C1 segment of cervical spinal cord (tissue), 14 donors: Measurements from ENCODE around the gene FOXK1.
A peak's percentile ranks its signal among the peaks of the same experiment; 100 is the strongest.
"Not testable (repeated sequence)": the region's sequence is repeated elsewhere in the genome, so short reads cannot be mapped to it uniquely, and the experiment has no call there.

ENCODE experiments used
- DNase-seq, 14 donors: peaks; one replicate each; lab custom pipeline; 2025; lab: John Stamatoyannopoulos, UW

The FOXK1 gene

GRCh38 chr7:4667776-4668509, 14.2 kb upstream of the FOXK1 start:
- DNase-seq = no peak

DNA sequence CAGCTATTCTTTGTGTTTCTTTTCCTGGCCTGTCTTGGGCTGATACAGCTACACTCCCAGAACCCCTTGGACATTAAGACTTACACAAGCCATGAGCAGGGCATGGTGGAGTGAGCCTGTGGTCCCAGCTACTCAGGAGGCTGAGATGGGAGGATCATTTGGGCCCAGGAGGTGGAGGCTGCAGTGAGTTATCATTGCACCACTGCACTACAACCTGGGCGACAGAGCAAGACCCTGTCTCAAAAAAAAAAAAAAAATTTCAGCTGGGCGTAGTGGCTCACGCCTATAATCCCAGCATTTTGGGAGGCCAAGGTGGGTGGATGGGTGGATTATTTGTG, 13.6 kb upstream of the FOXK1 start:
- no peak for DNase-seq

GRCh38 chr7:4670791-4671190, 11.3 kb upstream of the FOXK1 start:
- DNase-seq = no peak

DNA sequence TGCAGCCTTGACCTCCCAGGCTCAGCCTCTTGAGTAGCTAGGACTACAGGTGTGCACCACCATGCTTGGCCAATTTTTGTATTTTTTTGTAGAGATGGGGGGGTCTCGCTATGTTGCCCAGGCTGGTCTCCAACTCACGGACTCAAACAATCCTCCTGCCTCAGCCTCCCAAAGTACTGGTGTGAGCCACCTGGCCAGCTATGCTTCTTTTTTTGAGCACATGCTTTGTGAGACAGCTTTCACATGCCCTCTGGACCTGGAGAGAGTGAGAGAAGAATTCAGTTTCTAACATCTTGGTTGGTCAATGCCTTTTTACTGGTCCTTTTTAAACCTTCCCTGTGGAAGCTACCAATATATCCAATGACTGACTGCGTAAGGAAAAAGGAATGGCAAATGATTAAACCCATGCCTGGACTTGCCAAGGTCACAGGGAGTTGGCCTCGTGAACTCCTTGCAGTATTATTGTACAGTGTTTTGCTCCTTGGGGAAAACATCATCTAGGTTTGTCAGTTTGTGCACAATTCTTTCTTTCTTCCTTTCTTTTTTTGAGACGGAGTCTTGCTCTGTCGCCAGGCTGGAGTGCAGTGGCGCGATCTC, 6.2 kb upstream of the FOXK1 start:
- DNase-seq = no peak

DNA sequence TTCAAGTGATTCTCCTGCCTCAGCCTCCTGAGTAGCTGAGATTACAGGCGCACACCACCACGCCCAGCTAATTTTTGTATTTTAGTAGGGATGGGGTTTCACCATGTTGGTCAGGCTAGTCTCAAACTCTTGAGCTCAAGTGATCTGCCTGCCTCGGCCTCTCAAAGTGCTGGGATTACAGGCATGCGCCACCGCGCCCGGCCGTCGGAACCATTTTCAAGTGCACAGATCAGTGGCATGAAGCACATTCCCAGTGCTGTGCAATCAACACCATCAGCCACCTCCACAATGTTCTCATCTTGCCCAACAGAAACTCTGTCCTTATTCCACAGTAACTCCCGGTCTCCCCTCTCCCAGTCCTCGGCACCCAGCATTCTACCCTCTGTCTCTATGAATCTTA, 4.6 kb upstream of the FOXK1 start:
- DNase-seq = not testable (repeated sequence)

GRCh38 chr7:4681218-4681851, 760 bp upstream of the FOXK1 start:
- DNase-seq = no peak

GRCh38 chr7:4682621-4683042, 537 bp downstream of the FOXK1 start:
- DNase-seq = peak in 4 of 14 donors; percentile 17 to 58 (median 38)

- peak in 3 of 14 donors; percentile 11 to 54 (median 24) for DNase-seq
Observed at GRCh38 chr7:4683043-4683883, 1.2 kb downstream of the FOXK1 start.

DNA sequence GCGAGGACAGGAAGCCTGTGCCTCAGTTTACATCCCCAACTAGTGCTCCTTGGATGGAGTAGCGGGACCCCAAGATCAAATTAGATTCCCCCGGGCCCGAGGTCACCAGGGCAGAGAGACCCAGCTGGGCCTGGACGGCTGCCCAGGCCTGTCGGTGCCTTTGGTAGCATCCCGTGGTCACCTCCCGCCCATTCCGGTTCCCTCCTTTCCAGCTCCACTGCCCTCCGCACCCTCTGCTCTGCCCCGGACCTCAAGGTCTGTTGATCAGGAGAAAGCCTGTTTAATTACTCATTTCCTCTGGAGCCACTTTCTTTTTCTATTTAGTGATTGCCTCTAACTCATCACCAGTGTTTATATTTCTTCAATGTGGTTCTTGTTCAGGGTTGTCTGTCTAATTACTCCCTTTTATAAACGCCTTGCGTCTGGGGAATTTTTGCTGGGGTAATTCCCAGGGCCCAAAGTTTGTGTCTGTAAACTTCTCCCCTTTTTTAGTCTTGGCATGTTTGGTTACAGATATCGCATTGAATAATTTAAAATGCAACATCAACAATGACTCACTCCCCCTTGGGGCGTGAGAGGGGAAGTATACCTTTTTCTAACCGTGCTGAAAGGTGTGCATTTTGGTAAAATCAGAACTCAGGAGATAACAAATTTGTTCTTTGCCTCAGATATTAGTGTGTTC, 1.9 kb downstream of the FOXK1 start:
- DNase-seq = peak in 8 of 14 donors; percentile 23 to 63 (median 43)

GRCh38 chr7:4684846-4685245, 2.8 kb downstream of the FOXK1 start:
- DNase-seq = no peak

GRCh38 chr7:4685676-4686075, 3.6 kb downstream of the FOXK1 start:
- DNase-seq = not testable (repeated sequence)

GRCh38 chr7:4687956-4688355, 5.9 kb downstream of the FOXK1 start:
- no peak for DNase-seq

DNA sequence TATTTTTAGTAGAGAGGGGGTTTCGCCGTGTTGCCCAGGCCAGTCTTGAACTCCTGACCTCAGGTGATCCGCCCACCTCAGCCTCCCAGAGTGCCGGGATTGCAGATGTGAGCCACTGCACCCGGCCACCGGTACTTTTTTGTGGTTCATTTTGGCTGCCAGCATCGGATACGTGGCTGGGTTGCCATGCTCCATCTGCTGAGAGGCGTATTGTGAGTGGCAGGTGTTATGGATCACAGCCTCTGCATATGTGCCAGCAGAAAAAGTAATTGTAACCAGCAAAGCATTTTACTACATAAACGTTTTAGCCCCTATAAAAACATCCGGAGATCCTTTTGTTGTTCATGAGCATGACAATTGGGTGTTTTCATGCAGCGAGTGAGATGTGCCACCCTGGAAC, 7.1 kb downstream of the FOXK1 start:
- DNase-seq = no peak

DNA sequence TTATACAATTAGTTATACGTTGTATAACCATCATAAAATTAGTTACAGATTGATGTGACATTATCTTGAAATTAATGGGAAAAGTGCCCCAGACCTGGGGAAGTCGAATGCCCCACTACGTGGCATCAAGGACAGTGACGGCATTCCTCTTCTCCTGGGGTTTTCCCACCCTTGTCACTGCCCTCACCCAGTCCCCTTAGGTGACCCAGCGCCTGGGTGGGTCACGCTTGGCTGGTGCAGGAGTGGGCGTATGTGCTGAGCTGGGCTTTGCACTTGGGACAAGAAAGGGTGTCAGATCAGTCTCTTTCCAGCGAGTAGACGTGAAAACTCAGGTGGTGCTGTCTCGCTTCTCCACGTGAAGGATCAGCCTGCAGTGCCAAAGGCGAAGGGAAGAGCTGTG, 7.6 kb downstream of the FOXK1 start:
- no peak for DNase-seq

GRCh38 chr7:4690953-4691856, 9.1 kb downstream of the FOXK1 start:
- DNase-seq = no peak

- DNase-seq = no peak
Observed at GRCh38 chr7:4692055-4692454, 10.0 kb downstream of the FOXK1 start.

DNA sequence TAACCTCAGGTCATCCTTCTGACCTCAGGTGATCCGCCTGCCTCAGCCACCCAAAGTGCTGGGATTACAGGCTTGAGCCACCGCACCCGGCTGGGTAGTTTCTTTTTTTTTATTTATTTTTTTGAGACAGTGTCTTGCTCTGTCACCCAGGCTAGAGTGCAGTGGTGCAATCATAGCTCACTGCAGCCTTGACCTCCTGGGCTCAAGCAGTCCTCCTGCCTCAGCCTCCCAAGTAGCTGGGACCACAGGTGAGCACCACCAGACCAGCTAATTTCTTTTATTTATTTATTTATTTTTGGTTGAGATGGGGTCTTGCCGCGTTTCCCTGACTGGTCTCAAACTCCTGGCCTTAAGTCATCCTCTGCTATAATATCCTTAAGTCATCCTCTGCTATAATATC, 10.5 kb downstream of the FOXK1 start:
- DNase-seq = not testable (repeated sequence)

DNA sequence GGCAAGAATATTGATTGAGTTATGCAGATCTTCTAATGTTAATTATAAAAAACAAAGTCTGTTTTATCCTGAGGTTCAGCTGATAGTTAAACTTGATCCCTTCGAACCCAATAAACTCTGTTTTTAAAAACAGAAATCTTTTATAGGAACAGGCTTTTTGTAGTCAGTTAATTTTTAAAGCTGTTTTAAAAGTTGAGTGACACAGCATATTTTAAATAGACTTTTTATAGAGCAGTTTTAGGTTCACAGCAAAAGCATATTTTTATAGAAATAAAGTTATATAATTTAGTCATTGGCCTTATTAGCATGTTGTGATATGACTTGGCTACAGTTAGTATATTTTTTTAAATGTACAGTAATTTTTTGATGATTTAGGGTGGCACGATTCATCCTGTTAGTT, 11.1 kb downstream of the FOXK1 start:
- DNase-seq = no peak

DNA sequence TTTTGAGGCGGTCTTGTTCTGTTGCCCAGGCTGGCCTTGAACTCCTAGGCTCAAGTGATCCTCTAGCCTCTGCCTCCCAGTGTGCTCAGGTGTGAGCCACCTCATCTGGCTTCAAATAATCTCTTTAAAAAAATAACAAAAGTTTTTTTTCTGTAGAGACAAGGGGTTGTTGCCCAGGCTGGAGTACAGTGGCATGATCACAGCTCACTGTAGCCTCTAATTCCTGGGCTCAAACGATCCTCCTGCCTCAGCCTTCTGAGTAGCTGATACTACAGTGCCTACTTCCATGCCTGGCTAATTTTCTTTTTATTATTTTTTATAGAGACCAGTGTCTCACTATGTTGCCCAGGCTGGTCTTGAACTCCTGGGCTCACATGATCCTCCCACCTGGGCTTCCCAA, 11.7 kb downstream of the FOXK1 start:
- no peak for DNase-seq

DNA sequence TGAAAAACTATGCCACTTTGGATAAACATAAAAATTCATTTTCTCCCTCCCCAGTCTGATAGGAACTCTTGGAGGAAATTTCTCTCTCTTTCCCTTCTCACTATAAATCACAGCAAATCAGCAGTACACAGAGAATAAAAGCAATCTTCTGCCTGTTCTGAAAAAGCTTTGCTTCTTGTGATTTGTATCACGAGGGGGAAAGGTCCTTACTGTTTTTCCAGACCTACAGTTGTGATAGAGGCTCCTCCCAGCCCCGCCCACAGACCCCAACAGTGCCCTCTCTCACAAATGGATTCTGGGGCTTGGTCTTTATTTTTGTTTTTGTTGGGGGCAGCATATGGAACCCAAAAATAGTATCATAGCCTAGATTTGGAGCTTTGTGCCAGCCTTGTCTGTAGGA, 12.2 kb downstream of the FOXK1 start:
- DNase-seq = no peak
